HCT116 (cell line): ENCODE results near the gene MAPKAP1. TPM values are rescaled to one million over a fixed set of nuclear protein-coding genes. Genes with fewer than 3 reads are reported as not detected.

Experiments
- ATAC-seq: fragments of 200-7000 bp; cut with Tn5 transposase; 2 replicates; pipeline ENCODE4 v1.9.1; 2020; ENCODE audit warnings: mild to moderate bottlenecking, moderate library complexity
- BruUV-seq: library from RNA; stranded (reverse); fragments of 400-500 nt; replicated peaks from 2 replicates; lab custom pipeline; 2021; lab: Mats Ljungman, UMichigan
- CTCF ChIA-PET: fragments of 300-600 bp; sonication (Branson Sonifier 250); formaldehyde crosslinking; loops from one replicate; lab custom pipeline; 2021; ENCODE audit warnings: antibody characterized with exemption; lab: Charles Lee
- POLR2A ChIA-PET: fragments of 300-600, 350-600 bp; sonication (Branson Sonifier 250); formaldehyde crosslinking; loops from one replicate; lab custom pipeline; 2021; ENCODE audit warnings: antibody characterized with exemption; lab: Charles Lee
- RAD21 ChIA-PET, 2 experiments: fragments of 300-600 bp; sonication (Branson Sonifier 250); formaldehyde crosslinking; loops; one replicate each; lab custom pipeline; 2023; ENCODE audit warnings: low total read pairs in 2 of 2; ENCODE audit not compliant: uncharacterized antibody in 2 of 2, unreplicated experiment in 2 of 2, low non-redundant PET in 1 of 2; lab: Charles Lee
- DNase-seq: peaks from one replicate; pipeline ENCODE4 v3.0.0-alpha.2; 2010; ENCODE audit warnings: low read depth, low spot score
- H2AFZ ChIP-seq: fragments of 200-600 bp; shearing (Covaris generic), sonication (generic); 2 replicates; pipeline ENCODE4 v1.6.1; 2017; ENCODE audit warnings: low read depth, mixed run types, mixed read lengths, antibody characterized with exemption, low read length; ENCODE audit not compliant: poor library complexity, severe bottlenecking
- H3K27ac ChIP-seq: 2 replicates; pipeline ENCODE4 v1.5.1; 2012; ENCODE audit warnings: low read depth, low read length
- H3K27me3 ChIP-seq: fragments of 200-600 bp; sonication (generic); 2 replicates; pipeline ENCODE4 v1.6.1; 2016; ENCODE audit warnings: mixed run types, low read length, mixed read lengths; ENCODE audit not compliant: insufficient read depth
- H3K36me3 ChIP-seq, 2 experiments: fragments of 200-500 bp in 1 of 2; fragments of 200-600 bp in 1 of 2; sonication (Bioruptor generic) in 1 of 2; sonication (generic) in 1 of 2; 2 replicates each; pipeline versions ENCODE4 v1.5.1 to v1.6.1; 2014 to 2016; ENCODE audit warnings: low read length in 2 of 2, inconsistent platforms in 1 of 2, mixed read lengths in 1 of 2, mixed run types in 1 of 2; ENCODE audit not compliant: insufficient read depth in 2 of 2, control insufficient read depth in 1 of 2
- H3K4me1 ChIP-seq, 2 experiments: fragments of 200-600 bp in 1 of 2; sonication (generic) in 1 of 2; 2 replicates each; pipeline versions ENCODE4 v1.5.1 to v1.6.1; 2012 to 2017; ENCODE audit warnings: low read length in 2 of 2, inconsistent platforms in 1 of 2, mild to moderate bottlenecking in 1 of 2, mixed read lengths in 1 of 2, mixed run types in 1 of 2, moderate library complexity in 1 of 2; ENCODE audit not compliant: insufficient read depth in 2 of 2, control insufficient read depth in 1 of 2
- H3K4me2 ChIP-seq: fragments of 200-600 bp; sonication (generic); 2 replicates; pipeline ENCODE4 v1.6.1; 2017; ENCODE audit warnings: mixed run types, low read length, mixed read lengths
- H3K4me3 ChIP-seq, 2 experiments: fragments of 200-600 bp in 1 of 2; sonication (generic) in 1 of 2; replicated peaks in 1 of 2; 2 replicates each; pipeline ENCODE4 v1.5.1; 2011 to 2016; ENCODE audit warnings: low read length in 2 of 2, control low read depth in 1 of 2, low read depth in 1 of 2, mild to moderate bottlenecking in 1 of 2, mixed read lengths in 1 of 2, mixed run types in 1 of 2
- H3K79me2 ChIP-seq: fragments of 200-600 bp; sonication (generic); 2 replicates; pipeline ENCODE4 v1.6.1; 2017; ENCODE audit warnings: mild to moderate bottlenecking, mixed run types, low read length, moderate library complexity, mixed read lengths; ENCODE audit not compliant: insufficient read depth
- H3K9ac ChIP-seq: fragments of 200-600 bp; sonication (generic); 2 replicates; pipeline ENCODE4 v1.6.1; 2016; ENCODE audit warnings: low read length, mixed read lengths
- H3K9me2 ChIP-seq: fragments of 200-600 bp; sonication (generic), shearing (Covaris generic); 2 replicates; pipeline ENCODE4 v1.6.1; 2017; ENCODE audit warnings: mixed run types, mild to moderate bottlenecking, moderate library complexity; ENCODE audit not compliant: insufficient read depth
- H3K9me3 ChIP-seq, 2 experiments: fragments of 200-500 bp in 1 of 2; fragments of 200-600 bp in 1 of 2; sonication (Bioruptor generic) in 1 of 2; sonication (generic) in 1 of 2; 2 replicates each; pipeline ENCODE4 v1.6.1; 2014 to 2017; ENCODE audit warnings: low read length in 2 of 2, mixed read lengths in 2 of 2, inconsistent platforms in 1 of 2, low read depth in 1 of 2, mild to moderate bottlenecking in 1 of 2, mixed run types in 1 of 2, moderate library complexity in 1 of 2; ENCODE audit not compliant: control insufficient read depth in 1 of 2, insufficient read depth in 1 of 2
- H4K20me1 ChIP-seq: fragments of 200-600 bp; sonication (generic), shearing (Covaris generic); 2 replicates; pipeline ENCODE4 v1.6.1; 2017; ENCODE audit warnings: mixed run types, mild to moderate bottlenecking, moderate library complexity; ENCODE audit not compliant: insufficient read depth
- CBX3 ChIP-seq: IDR thresholded peaks from 2 replicates; pipeline ENCODE4 v1.6.1; 2012; ENCODE audit warnings: low read depth
- EZH2 ChIP-seq: fragments of 200-600 bp; sonication (generic); IDR thresholded peaks from 2 replicates; pipeline ENCODE4 v1.6.1; 2017; ENCODE audit warnings: antibody characterized with exemption, mixed run types
- EZH2phosphoT487 ChIP-seq: fragments of 200-600 bp; IDR thresholded peaks from 2 replicates; pipeline ENCODE4 v1.6.1; 2018; ENCODE audit warnings: antibody characterized with exemption, borderline replicate concordance
- FOSL1 ChIP-seq: IDR thresholded peaks from 2 replicates; pipeline ENCODE4 v1.6.1; 2012; ENCODE audit warnings: low read depth
- JUND ChIP-seq: IDR thresholded peaks from 2 replicates; pipeline ENCODE4 v1.6.1; 2012
- POLR2A ChIP-seq: IDR thresholded peaks from 2 replicates; pipeline ENCODE4 v1.7.0; 2011; ENCODE audit warnings: borderline replicate concordance; ENCODE audit not compliant: insufficient read depth, insufficient read length; ENCODE audit errors: extremely low read depth
- SP1 ChIP-seq: IDR thresholded peaks from 2 replicates; pipeline ENCODE4 v1.6.1; 2012; ENCODE audit warnings: low read depth
- TCF7L2 ChIP-seq: IDR thresholded peaks from 2 replicates; pipeline ENCODE4 v1.7.0; 2011; ENCODE audit warnings: borderline replicate concordance, inconsistent platforms; ENCODE audit not compliant: insufficient read depth, insufficient read length; ENCODE audit errors: extremely low read depth
- ZFX ChIP-seq: fragments of 450-650 bp; IDR thresholded peaks from 2 replicates; pipeline ENCODE4 v1.6.1; 2017
- ZNF274 ChIP-seq: fragments of 200-500 bp; sonication (Bioruptor generic); IDR thresholded peaks from 2 replicates; pipeline ENCODE4 v1.6.1; 2014; ENCODE audit warnings: mild to moderate bottlenecking, low read depth, low read length, inconsistent platforms
- intact Hi-C: fragments of 100-400 bp; cut with micrococcal nuclease; formaldehyde crosslinking; loops from 2 replicates; pipeline ENCODE4 v1.10.0; 2022
- total RNA-seq: library from RNA; stranded (reverse); gene quantifications from one replicate; pipeline ENCODE4 v1.2.1, GENCODE V29; 2021; ENCODE audit not compliant: unreplicated experiment
- TF ChIP-seq, protein P1 (sequence below): IDR thresholded peaks from 2 replicates; pipeline ENCODE4 v1.6.1; 2011; ENCODE audit warnings: mild to moderate bottlenecking, low read length, moderate library complexity; ENCODE audit not compliant: insufficient replicate concordance; ENCODE audit errors: extremely low read depth
- TF ChIP-seq, protein P2 (sequence below), 3 experiments: fragments of 200-600 bp in 1 of 3; sonication (generic) in 1 of 3; IDR thresholded peaks in 2 of 3; conservative IDR thresholded peaks in 1 of 3; 2 replicates each; pipeline ENCODE4 v1.5.1; 2012 to 2017; ENCODE audit warnings: low read depth in 2 of 3, low read length in 2 of 3, antibody characterized with exemption in 1 of 3, borderline replicate concordance in 1 of 3, control low read depth in 1 of 3, mild to moderate bottlenecking in 1 of 3, mixed read lengths in 1 of 3, mixed run types in 1 of 3, moderate library complexity in 1 of 3; ENCODE audit not compliant: insufficient read depth in 1 of 3
- TF ChIP-seq, protein P3 (sequence below): IDR thresholded peaks from 2 replicates; pipeline ENCODE4 v1.6.1; 2012

The MAPKAP1 gene
- total RNA-seq, 1 experiment from 2014 or later, result 72.5 TPM

DNA sequence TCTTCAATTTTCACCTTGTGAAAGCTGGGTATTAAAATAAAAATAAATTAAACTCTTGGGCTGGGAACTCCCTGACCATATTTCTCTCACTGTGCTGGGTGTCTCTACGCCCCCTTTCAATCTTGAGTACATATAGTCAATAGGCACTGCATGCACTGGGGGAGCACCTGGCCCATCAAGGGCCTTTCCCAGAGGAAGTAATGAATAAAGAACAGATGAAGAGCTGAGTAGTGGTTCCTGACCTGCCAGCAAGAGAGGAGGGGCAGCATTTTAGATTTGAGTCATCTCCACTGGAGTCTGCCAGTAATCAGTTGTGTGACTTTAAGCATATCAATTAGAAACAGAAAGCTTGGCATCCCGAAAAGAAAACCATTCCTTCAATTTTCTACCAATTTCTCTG, 6.2 kb downstream of the MAPKAP1 start:
- BruUV-seq, result no TSS peak
- RAD21 ChIA-PET, result no interaction called here
- Histone ChIP-seq H3K4me3 (no peak overlapping the region), H3K9ac (no peak overlapping the region), H3K27me3 (no peaks in the 10 kb centered on the region), H3K4me2 (no peak overlapping the region), H2AFZ (no peak overlapping the region), H3K9me2 (no peaks in the 10 kb centered on the region), H3K27ac (no peak overlapping the region), H3K36me3 (no peaks in the 10 kb centered on the region; a peak in 1 of 4 replicates), H3K4me1 (peaks cover 2 to 5% of the 10 kb centered on the region in 2 experiments; a peak in 3 of 4 replicates), H4K20me1 (peaks cover 3% of the 10 kb centered on the region; the same call in 1 of the 2 replicates), H3K9me3 (no peaks in the 10 kb centered on the region), H3K79me2 (peaks cover 94% of the 10 kb centered on the region)
- intact Hi-C loops, result no loop called here
- no peak for ATAC-seq
- CTCF ChIA-PET, result no interaction called here
- TF ChIP-seq JUND, result no peak
- TF ChIP-seq FOSL1, result no peak
- TF ChIP-seq ZFX, result no peak
- DNase-seq, result no peak
- POLR2A ChIA-PET, result no interaction called here

DNA sequence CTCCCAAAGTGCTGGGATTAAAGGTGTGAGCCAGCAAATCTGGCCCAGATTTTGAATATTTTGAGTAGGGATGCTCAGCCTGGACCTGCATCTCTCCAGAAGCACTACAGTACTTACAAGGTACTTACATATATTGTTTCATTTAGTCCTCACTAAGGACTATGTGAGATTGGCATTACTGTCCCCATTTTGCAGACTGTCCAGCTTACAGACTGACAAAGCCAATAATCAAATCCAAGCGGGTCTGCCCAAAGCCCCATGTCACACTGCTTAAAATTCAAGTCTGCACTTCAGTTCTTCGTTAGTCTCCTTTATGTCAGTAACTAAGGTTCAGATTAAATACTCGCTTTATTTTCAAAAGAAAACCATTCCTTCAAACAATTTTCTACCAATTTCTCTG, 7.1 kb downstream of the MAPKAP1 start:
- no peak overlapping the region for H2AFZ ChIP-seq
- no peaks in the 10 kb centered on the region; a peak in 1 of 4 replicates for H3K36me3 ChIP-seq
- no peak for ATAC-seq
- H3K27me3 ChIP-seq, result no peaks in the 10 kb centered on the region
- H3K9me2 ChIP-seq, result no peaks in the 10 kb centered on the region
- ChIA-PET RAD21 (no interaction called here), POLR2A (no interaction called here), CTCF (no interaction called here)
- peaks cover 3% of the 10 kb centered on the region; the same call in 1 of the 2 replicates for H4K20me1 ChIP-seq
- H3K79me2 ChIP-seq, result peaks cover 94% of the 10 kb centered on the region
- intact Hi-C loops, result no loop called here
- no peak overlapping the region for H3K27ac ChIP-seq
- no peaks in the 10 kb centered on the region for H3K4me1 ChIP-seq
- TF ChIP-seq, protein P1, sequence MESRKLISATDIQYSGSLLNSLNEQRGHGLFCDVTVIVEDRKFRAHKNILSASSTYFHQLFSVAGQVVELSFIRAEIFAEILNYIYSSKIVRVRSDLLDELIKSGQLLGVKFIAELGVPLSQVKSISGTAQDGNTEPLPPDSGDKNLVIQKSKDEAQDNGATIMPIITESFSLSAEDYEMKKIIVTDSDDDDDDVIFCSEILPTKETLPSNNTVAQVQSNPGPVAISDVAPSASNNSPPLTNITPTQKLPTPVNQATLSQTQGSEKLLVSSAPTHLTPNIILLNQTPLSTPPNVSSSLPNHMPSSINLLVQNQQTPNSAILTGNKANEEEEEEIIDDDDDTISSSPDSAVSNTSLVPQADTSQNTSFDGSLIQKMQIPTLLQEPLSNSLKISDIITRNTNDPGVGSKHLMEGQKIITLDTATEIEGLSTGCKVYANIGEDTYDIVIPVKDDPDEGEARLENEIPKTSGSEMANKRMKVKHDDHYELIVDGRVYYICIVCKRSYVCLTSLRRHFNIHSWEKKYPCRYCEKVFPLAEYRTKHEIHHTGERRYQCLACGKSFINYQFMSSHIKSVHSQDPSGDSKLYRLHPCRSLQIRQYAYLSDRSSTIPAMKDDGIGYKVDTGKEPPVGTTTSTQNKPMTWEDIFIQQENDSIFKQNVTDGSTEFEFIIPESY, result no peak
- TF ChIP-seq SP1, result no peak
- TF ChIP-seq ZFX, result no peak
- TF ChIP-seq ZNF274, result no peak
- TF ChIP-seq, protein P2, sequence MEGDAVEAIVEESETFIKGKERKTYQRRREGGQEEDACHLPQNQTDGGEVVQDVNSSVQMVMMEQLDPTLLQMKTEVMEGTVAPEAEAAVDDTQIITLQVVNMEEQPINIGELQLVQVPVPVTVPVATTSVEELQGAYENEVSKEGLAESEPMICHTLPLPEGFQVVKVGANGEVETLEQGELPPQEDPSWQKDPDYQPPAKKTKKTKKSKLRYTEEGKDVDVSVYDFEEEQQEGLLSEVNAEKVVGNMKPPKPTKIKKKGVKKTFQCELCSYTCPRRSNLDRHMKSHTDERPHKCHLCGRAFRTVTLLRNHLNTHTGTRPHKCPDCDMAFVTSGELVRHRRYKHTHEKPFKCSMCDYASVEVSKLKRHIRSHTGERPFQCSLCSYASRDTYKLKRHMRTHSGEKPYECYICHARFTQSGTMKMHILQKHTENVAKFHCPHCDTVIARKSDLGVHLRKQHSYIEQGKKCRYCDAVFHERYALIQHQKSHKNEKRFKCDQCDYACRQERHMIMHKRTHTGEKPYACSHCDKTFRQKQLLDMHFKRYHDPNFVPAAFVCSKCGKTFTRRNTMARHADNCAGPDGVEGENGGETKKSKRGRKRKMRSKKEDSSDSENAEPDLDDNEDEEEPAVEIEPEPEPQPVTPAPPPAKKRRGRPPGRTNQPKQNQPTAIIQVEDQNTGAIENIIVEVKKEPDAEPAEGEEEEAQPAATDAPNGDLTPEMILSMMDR (IDR thresholded peaks at IDR 0.05 in 2 of 3, conservative IDR thresholded peaks at IDR 0.05 in 1 of 3; ENCODE audit: borderline replicate concordance in 1 of 3, insufficient read depth in 1 of 3, low read depth in 2 of 3, low read length in 2 of 3), result no peak
- TF ChIP-seq, protein P3, sequence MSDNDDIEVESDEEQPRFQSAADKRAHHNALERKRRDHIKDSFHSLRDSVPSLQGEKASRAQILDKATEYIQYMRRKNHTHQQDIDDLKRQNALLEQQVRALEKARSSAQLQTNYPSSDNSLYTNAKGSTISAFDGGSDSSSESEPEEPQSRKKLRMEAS, result no peak
- no peak for TF ChIP-seq POLR2A
- TF ChIP-seq EZH2phosphoT487, result no peak
- no peak for TF ChIP-seq TCF7L2
- no peak for TF ChIP-seq CBX3
- no peak for TF ChIP-seq EZH2
- BruUV-seq, result no TSS peak
- H3K9ac ChIP-seq, result no peak overlapping the region
- H3K9me3 ChIP-seq, result no peaks in the 10 kb centered on the region
- H3K4me2 ChIP-seq, result no peak overlapping the region
- DNase-seq, result no peak
- no peak overlapping the region for H3K4me3 ChIP-seq
